Adrenal gland (tissue), 5 donors: ENCODE results near the gene RABAC1.
"Not testable (repeated sequence)": the region's sequence is repeated elsewhere in the genome, so short reads cannot be mapped to it uniquely, and the experiment has no call there.

Source experiments
- CTCF ChIP-seq, 6 experiments: fragments of 450-650 bp in 4 of 6; fragments of 200-600 bp in 2 of 6; sonication (generic) in 1 of 6; IDR thresholded peaks; 1 replicate in 5 of 6; 2 replicates in 1 of 6; pipeline versions ENCODE4 v1.5.1 to v1.8.0; 2016 to 2021; ENCODE audit warnings: antibody characterized with exemption in 6 of 6, mild to moderate bottlenecking in 2 of 6, moderate library complexity in 1 of 6
- POLR2A ChIP-seq, 2 donors: fragments of 450-650 bp; IDR thresholded peaks; one replicate each; pipeline ENCODE4 v1.6.1; 2017; ENCODE audit warnings: antibody characterized with exemption in 2 of 2, mild to moderate bottlenecking in 2 of 2, moderate library complexity in 1 of 2
- donor health status: DM: no; HTN: no; CAD: no.

DNA sequence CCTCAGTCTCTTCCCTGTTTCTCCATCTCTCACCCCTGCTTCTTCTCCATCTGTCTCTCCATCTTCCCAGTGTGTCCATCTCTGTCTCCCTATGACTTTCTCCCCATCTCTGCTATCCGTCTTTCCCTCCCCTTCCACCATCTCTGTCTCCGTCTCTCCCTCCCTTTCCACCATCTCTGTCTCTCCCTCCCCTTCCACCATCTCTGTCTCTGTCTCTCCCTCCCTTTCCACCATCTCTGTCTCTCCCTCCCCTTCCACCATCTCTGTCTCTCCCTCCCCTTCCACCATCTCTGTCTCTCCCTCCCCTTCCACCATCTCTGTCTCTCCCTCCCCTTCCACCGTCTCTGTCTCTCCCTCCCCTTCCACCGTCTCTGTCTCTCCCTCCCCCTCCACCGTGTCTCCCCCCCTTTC is 44.7 kb downstream of the RABAC1 start:
- TF ChIP-seq CTCF, POLR2A (IDR thresholded peaks at IDR 0.05): not testable (repeated sequence)
